Mesendoderm (in vitro differentiated cells): ENCODE results near the gene TYROBP.
"Not testable (repeated sequence)": the region's sequence is repeated elsewhere in the genome, so short reads cannot be mapped to it uniquely, and the experiment has no call there.

Experiments
- DNase-seq: peaks from one replicate; pipeline ENCODE4 v3.0.0; 2013
- H2AK5ac ChIP-seq: 2 replicates; pipeline ENCODE4 v1.6.1; 2013; ENCODE audit warnings: low read length, inconsistent platforms
- H2BK120ac ChIP-seq: 2 replicates; pipeline ENCODE4 v1.6.1; 2013; ENCODE audit warnings: low read depth, mild to moderate bottlenecking, low read length, moderate library complexity, mixed read lengths
- H2BK15ac ChIP-seq: replicated peaks from 2 replicates; pipeline ENCODE4 v1.6.1; 2013; ENCODE audit warnings: low read depth, mild to moderate bottlenecking, moderate library complexity
- H2BK5ac ChIP-seq: 2 replicates; pipeline ENCODE4 v1.6.1; 2013; ENCODE audit warnings: low read length, inconsistent platforms
- H3K18ac ChIP-seq: 2 replicates; pipeline ENCODE4 v1.6.1; 2013; ENCODE audit warnings: mild to moderate bottlenecking, low read length, mixed read lengths
- H3K23ac ChIP-seq: one replicate; pipeline ENCODE4 v1.6.1; 2013; ENCODE audit warnings: low read length
- H3K27ac ChIP-seq: 2 replicates; pipeline ENCODE4 v1.5.1; 2013; ENCODE audit warnings: low read depth, mild to moderate bottlenecking, inconsistent platforms, low read length, moderate library complexity
- H3K27me3 ChIP-seq: 2 replicates; pipeline ENCODE4 v1.6.1; 2013; ENCODE audit warnings: low read length, control low read depth, mild to moderate bottlenecking, inconsistent platforms; ENCODE audit not compliant: insufficient read depth, poor library complexity
- H3K36me3 ChIP-seq: 2 replicates; pipeline ENCODE4 v1.6.1; 2013; ENCODE audit warnings: low read length, inconsistent platforms; ENCODE audit not compliant: control insufficient read depth, insufficient read depth
- H3K4ac ChIP-seq: one replicate; pipeline ENCODE4 v1.6.1; 2013; ENCODE audit warnings: low read depth, mild to moderate bottlenecking, low read length, moderate library complexity
- H3K4me1 ChIP-seq: 2 replicates; pipeline ENCODE4 v1.6.1; 2013; ENCODE audit warnings: low read depth, low read length, inconsistent platforms; ENCODE audit not compliant: control insufficient read depth
- H3K4me2 ChIP-seq: 2 replicates; pipeline ENCODE4 v1.6.1; 2013; ENCODE audit warnings: low read length
- H3K4me3 ChIP-seq: 2 replicates; pipeline ENCODE4 v1.5.1; 2013; ENCODE audit warnings: mild to moderate bottlenecking, low read length
- H3K56ac ChIP-seq: one replicate; pipeline ENCODE4 v1.6.1; 2013; ENCODE audit warnings: low read length
- H3K79me1 ChIP-seq: 2 replicates; pipeline ENCODE4 v1.6.1; 2013; ENCODE audit warnings: low read length, inconsistent platforms
- H3K79me2 ChIP-seq: 2 replicates; pipeline ENCODE4 v1.6.1; 2013; ENCODE audit warnings: mild to moderate bottlenecking, low read length; ENCODE audit not compliant: control insufficient read depth, insufficient read depth
- H3K9ac ChIP-seq: 2 replicates; pipeline ENCODE4 v1.6.1; 2013; ENCODE audit warnings: low read length, inconsistent platforms
- H4K5ac ChIP-seq: one replicate; pipeline ENCODE4 v1.6.1; 2013; ENCODE audit warnings: low read length
- H4K8ac ChIP-seq: one replicate; pipeline ENCODE4 v1.6.1; 2013; ENCODE audit warnings: low read depth, mild to moderate bottlenecking, control low read depth, low read length, moderate library complexity
- WGBS: extraction: QIAGEN DNeasy Blood & Tissue Kit; methylation state at CpG from one replicate; pipeline ENCODE4 v1.1.7; 2013; ENCODE audit warnings: low lambda C conversion rate, missing lambda C conversion rate; ENCODE audit not compliant: insufficient coverage; ENCODE audit errors: extremely low coverage; 5-methylcytosine and 5-hydroxymethylcytosine counted together

The TYROBP gene

GRCh38 chr19:35895911-35896642 lies 12.0 kb downstream of the TYROBP start:
- Histone ChIP-seq H3K27ac (no peak overlapping the region), H3K79me2 (peaks cover 2% of the 10 kb centered on the region), H4K5ac (no peak overlapping the region), H3K18ac (no peak overlapping the region), H2BK5ac (no peak overlapping the region), H3K79me1 (peaks cover 6% of the 10 kb centered on the region), H3K4me3 (no peak overlapping the region), H3K4ac (no peak overlapping the region), H2BK120ac (no peak overlapping the region), H3K4me2 (no peak overlapping the region), H3K23ac (no peak overlapping the region), H3K4me1 (no peaks in the 10 kb centered on the region), H3K36me3 (peaks cover 8% of the 10 kb centered on the region), H2BK15ac (no peak overlapping the region), H3K9ac (no peak overlapping the region), H3K27me3 (no peaks in the 10 kb centered on the region), H3K56ac (no peak overlapping the region), H2AK5ac (no peak overlapping the region), H4K8ac (no peak overlapping the region)
- WGBS = no CpG with 5 or more reads among the region's 21 CpGs
- DNase-seq = no peak

DNA sequence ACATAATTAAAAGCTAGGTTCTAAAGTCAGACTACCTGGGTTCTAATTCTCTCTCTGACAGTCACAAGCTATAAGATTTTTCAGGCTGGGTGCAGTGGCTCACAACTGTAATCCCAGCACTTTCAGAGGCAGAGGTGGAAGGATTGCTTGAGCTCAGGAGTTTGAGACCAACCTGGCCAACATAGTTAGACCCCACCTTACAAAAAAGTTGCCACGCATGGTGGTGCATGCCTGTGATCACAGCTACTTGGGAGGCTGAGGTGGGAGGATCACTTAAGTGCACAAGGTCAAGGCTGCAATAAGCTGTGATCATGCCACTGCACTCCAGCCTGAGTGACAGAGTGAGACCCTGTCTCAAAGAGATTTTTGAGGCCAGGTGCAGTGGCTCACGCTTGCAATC lies 13.8 kb downstream of the TYROBP start:
- H3K79me1 ChIP-seq = peaks cover 6% of the 10 kb centered on the region
- H3K27ac ChIP-seq = no peak overlapping the region
- no peak overlapping the region for H4K5ac ChIP-seq
- no peak overlapping the region for H3K4me2 ChIP-seq
- no peak overlapping the region for H4K8ac ChIP-seq
- H3K56ac ChIP-seq = no peak overlapping the region
- H3K36me3 ChIP-seq = peaks cover 11% of the 10 kb centered on the region
- H3K4ac ChIP-seq = no peak overlapping the region
- H3K4me3 ChIP-seq = no peak overlapping the region
- no peak overlapping the region for H3K23ac ChIP-seq
- H2BK120ac ChIP-seq = no peak overlapping the region
- no peak for DNase-seq
- no peaks in the 10 kb centered on the region for H3K27me3 ChIP-seq
- no peak overlapping the region for H2BK5ac ChIP-seq
- H2BK15ac ChIP-seq = no peak overlapping the region
- H3K18ac ChIP-seq = no peak overlapping the region
- H2AK5ac ChIP-seq = no peak overlapping the region
- H3K79me2 ChIP-seq = peaks cover 2% of the 10 kb centered on the region
- H3K9ac ChIP-seq = no peak overlapping the region
- H3K4me1 ChIP-seq = no peaks in the 10 kb centered on the region
- no CpG with 5 or more reads among the region's 2 CpGs for WGBS

- H3K4me3 ChIP-seq, H3K4me1 ChIP-seq, H3K4me2 ChIP-seq, H3K56ac ChIP-seq, H4K8ac ChIP-seq, H3K27ac ChIP-seq, H3K9ac ChIP-seq, H3K18ac ChIP-seq, DNase-seq, H3K79me2 ChIP-seq, H3K27me3 ChIP-seq, H3K79me1 ChIP-seq, H4K5ac ChIP-seq, H2BK120ac ChIP-seq, H2AK5ac ChIP-seq, H3K23ac ChIP-seq, H2BK15ac ChIP-seq, H3K4ac ChIP-seq, H2BK5ac ChIP-seq: not testable (repeated sequence)
- no CpG with 5 or more reads among the region's 3 CpGs for WGBS
- H3K36me3 ChIP-seq = peaks cover 15% of the 10 kb centered on the region
These were observed 16.3 kb downstream of the TYROBP start for GRCh38 chr19:35891819-35892218.

- no peak overlapping the region for H3K4ac ChIP-seq
- no peak overlapping the region for H3K18ac ChIP-seq
- no peaks in the 10 kb centered on the region for H3K79me2 ChIP-seq
- peaks cover 12% of the 10 kb centered on the region for H3K36me3 ChIP-seq
- H2BK120ac ChIP-seq = no peak overlapping the region
- H3K27me3 ChIP-seq = no peaks in the 10 kb centered on the region
- H3K9ac ChIP-seq = no peak overlapping the region
- no peak overlapping the region for H3K56ac ChIP-seq
- no peak overlapping the region for H4K5ac ChIP-seq
- no peaks in the 10 kb centered on the region for H3K79me1 ChIP-seq
- no peak overlapping the region for H3K4me3 ChIP-seq
- H3K4me2 ChIP-seq = no peak overlapping the region
- no peak overlapping the region for H2BK5ac ChIP-seq
- H2AK5ac ChIP-seq = no peak overlapping the region
- no CpG with 5 or more reads among the region's 13 CpGs for WGBS
- H3K27ac ChIP-seq = no peak overlapping the region
- no peak overlapping the region for H3K23ac ChIP-seq
- H4K8ac ChIP-seq = no peak overlapping the region
- DNase-seq = no peak
- H2BK15ac ChIP-seq = no peak overlapping the region
- H3K4me1 ChIP-seq = no peaks in the 10 kb centered on the region
These were observed 17.9 kb downstream of the TYROBP start for GRCh38 chr19:35890113-35890650.

- Histone ChIP-seq H2AK5ac (no peak overlapping the region), H4K5ac (no peak overlapping the region), H3K4me3 (no peak overlapping the region), H3K27ac (no peak overlapping the region), H3K4ac (no peak overlapping the region), H3K56ac (no peak overlapping the region), H2BK5ac (no peak overlapping the region), H3K4me2 (no peak overlapping the region), H3K79me2 (no peaks in the 10 kb centered on the region), H3K18ac (no peak overlapping the region), H3K23ac (no peak overlapping the region), H3K79me1 (no peaks in the 10 kb centered on the region), H3K27me3 (no peaks in the 10 kb centered on the region), H2BK120ac (no peak overlapping the region), H4K8ac (no peak overlapping the region), H3K4me1 (no peaks in the 10 kb centered on the region), H3K36me3 (peaks cover 12% of the 10 kb centered on the region), H3K9ac (no peak overlapping the region), H2BK15ac (no peak overlapping the region)
- no peak for DNase-seq
- no CpG with 5 or more reads among the region's 18 CpGs for WGBS
These were observed 18.6 kb downstream of the TYROBP start for GRCh38 chr19:35889370-35890112.
